K562 (cell line): ENCODE measurements around the gene MANEA. TPM values are rescaled to one million over a fixed set of nuclear protein-coding genes. Genes with fewer than 3 reads are reported as not detected.
A peak's percentile ranks its signal among the peaks of the same experiment; 100 is the strongest.

Experiments used
- AFF4 ChIP-seq: sonication (generic); formaldehyde crosslinking; IDR thresholded peaks from 2 replicates; pipeline ENCODE4 v1.8.0; 2023; ENCODE audit warnings: mild to moderate bottlenecking, missing genetic modification reagents
- CREB3L1 ChIP-seq: fragments of 450-650 bp; IDR thresholded peaks from 2 replicates; pipeline ENCODE4 v1.6.1; 2014; ENCODE audit warnings: low read depth, mild to moderate bottlenecking, moderate library complexity, borderline replicate concordance
- CTCFL ChIP-seq: IDR thresholded peaks from 2 replicates; pipeline ENCODE4 v1.6.1; 2011; ENCODE audit warnings: borderline replicate concordance, low read depth, mild to moderate bottlenecking, moderate library complexity, low read length; ENCODE audit not compliant: insufficient read depth, poor library complexity, severe bottlenecking
- CXXC5 ChIP-seq: fragments of 250-450 bp; sonication (Bioruptor Pico); IDR thresholded peaks from 2 replicates; pipeline ENCODE4 v1.8.0; 2022; ENCODE audit warnings: inconsistent platforms, mild to moderate bottlenecking, moderate library complexity
- MNT ChIP-seq, 2 experiments: fragments of 450-650 bp; conservative IDR thresholded peaks; 2 replicates each; pipeline ENCODE4 v1.6.1; 2017; ENCODE audit warnings: mild to moderate bottlenecking in 2 of 2, moderate library complexity in 2 of 2
- NCOA6 ChIP-seq: fragments of 450-650 bp; IDR thresholded peaks from 2 replicates; pipeline ENCODE4 v1.6.1; 2017; ENCODE audit warnings: mild to moderate bottlenecking
- RBFOX2 ChIP-seq: fragments of 200-400 bp; formaldehyde crosslinking; IDR thresholded peaks from 2 replicates; pipeline ENCODE4 v1.6.1; 2017; ENCODE audit warnings: low read depth, mild to moderate bottlenecking, low read length, moderate library complexity
- SMAD4 ChIP-seq: fragments of 250-450 bp; sonication (Bioruptor Pico); conservative IDR thresholded peaks from 2 replicates; pipeline ENCODE4 v1.8.0; 2021; ENCODE audit warnings: inconsistent platforms, mild to moderate bottlenecking, moderate library complexity
- TAF1 ChIP-seq: IDR thresholded peaks from 2 replicates; pipeline ENCODE4 v1.6.1; 2011; ENCODE audit warnings: mild to moderate bottlenecking, low read length, moderate library complexity; ENCODE audit not compliant: insufficient read depth, control insufficient read depth, severe bottlenecking; ENCODE audit errors: extremely low read depth
- TFAM ChIP-seq: fragments of 250-450 bp; sonication (Bioruptor Pico); conservative IDR thresholded peaks from 2 replicates; pipeline ENCODE4 v1.5.0; 2021; ENCODE audit warnings: mild to moderate bottlenecking, moderate library complexity
- TFAP4 ChIP-seq: sonication (generic); formaldehyde crosslinking; IDR thresholded peaks from 2 replicates; pipeline ENCODE4 v1.8.0; 2022; ENCODE audit warnings: missing genetic modification reagents, mild to moderate bottlenecking, moderate library complexity, borderline replicate concordance
- ZKSCAN3 ChIP-seq: fragments of 250-450 bp; sonication (Bioruptor Pico); IDR thresholded peaks from 2 replicates; pipeline ENCODE4 v1.4.0; 2020
- ZNF24 ChIP-seq: fragments of 450-650 bp; IDR thresholded peaks from 2 replicates; pipeline ENCODE4 v1.6.1; 2016
- ZNF511 ChIP-seq: sonication (generic); formaldehyde crosslinking; IDR thresholded peaks from 2 replicates; pipeline ENCODE4 v1.8.0; 2022; ENCODE audit warnings: mild to moderate bottlenecking, missing genetic modification reagents
- ZNF76 ChIP-seq: fragments of 250-450 bp; sonication (Bioruptor Pico); IDR thresholded peaks from 2 replicates; pipeline ENCODE4 v1.4.0; 2020; ENCODE audit warnings: mild to moderate bottlenecking, moderate library complexity, borderline replicate concordance
- polyA plus RNA-seq, 8 experiments: library from polyadenylated mRNA; depleted of rRNA in 4 of 8; stranded (reverse) in 5 of 8; unstranded in 3 of 8; fragments of >200 nt; fragmentation: Nextera tagmentation in 2 of 8; fragmentation: Illumina TruSeq in 1 of 8; extraction: Ambion mirVana in 2 of 8; extraction: Trizol in 1 of 8; gene quantifications; 2 replicates each; pipeline versions ENCODE4 v1.2.1 to v1.2.3, GENCODE V29; 2011 to 2014; ENCODE audit warnings: inconsistent platforms in 1 of 8, missing spikeins in 1 of 8
- total RNA-seq, 7 experiments: library from RNA; depleted of rRNA in 6 of 7; stranded (reverse); fragments of >200 nt in 6 of 7; fragmentation: Illumina TruSeq in 2 of 7; extraction: Trizol in 2 of 7; gene quantifications; 2 replicates each; pipeline versions ENCODE4 v1.2.1 to v1.2.3, GENCODE V29; 2011 to 2021; ENCODE audit warnings: low replicate concordance in 1 of 7

Gene MANEA
- total and polyA plus RNA-seq, 9 of the 15 experiments (the other 6 are each of a cell fraction or from before 2014, with no cell fraction given) = 4.8 to 16.1 (median 11.4) TPM

- TF ChIP-seq AFF4 (CRISPR knock-in tag) (no peak), CREB3L1 (peak; percentile 47; the same call in 1 of the 2 replicates), TFAM (CRISPR knock-in tag) (no peak), SMAD4 (CRISPR knock-in tag) (peak; percentile 81), TFAP4 (CRISPR knock-in tag) (peak; percentile 44; the same call in 1 of the 2 replicates), CXXC5 (peak; percentile 91), ZNF511 (CRISPR knock-in tag) (peak; percentile 43; the same call in 1 of the 2 replicates), NCOA6 (no peak), MNT (conservative IDR thresholded peaks at IDR 0.05) (peak in 1 of 2 experiments; percentile 72; a peak in 2 of 4 replicates), RBFOX2 (peak; percentile 86), ZNF76 (CRISPR knock-in tag) (no peak), TAF1 (peak; percentile 75), ZNF24 (no peak), ZKSCAN3 (CRISPR knock-in tag) (no peak), CTCFL (peak; percentile 28)
These were observed at the start of gene MANEA (continued) for GRCh38 chr6:95577304-95578105.
